Measurements from ENCODE around the gene TALDO1. TPM values are rescaled to one million over a fixed set of nuclear protein-coding genes. Genes with fewer than 3 reads are reported as not detected.

The TALDO1 gene
- total and polyA plus RNA-seq, 2 donors (not counting 3 experiments of a cell fraction or from before 2014, with no cell fraction given), result 211 to 294 TPM

GRCh38 chr11:809287-810039 is 62.2 kb downstream of the TALDO1 start, which contains the start of gene RPLP2:
Gene RPLP2 (plus strand): TSS chr11:809967. CDS start chr11:810235, 268 bp downstream.
- Histone ChIP-seq H4K20me1 (replicated peaks; ENCODE audit: control insufficient read depth, extremely low read depth, insufficient read depth, low read length) (no peaks in the 10 kb centered on the region), H3K9me1 (replicated peaks; ENCODE audit: control insufficient read depth, extremely low read depth, insufficient read depth, low read length) (no peaks in the 10 kb centered on the region), H3K79me2 (ENCODE audit: control insufficient read depth, insufficient read depth, low read length) (peaks cover 41% of the 10 kb centered on the region), H3K36me3 (ENCODE audit: control insufficient read depth in 2 of 2, extremely low read depth in 1 of 2, insufficient read depth in 2 of 2, low read length in 2 of 2) (peaks cover 5 to 25% of the 10 kb centered on the region in 2 experiments), H3K9me3 (replicated peaks; ENCODE audit: control insufficient read depth, insufficient read depth, low read length) (no peaks in the 10 kb centered on the region), H3K27me3 (ENCODE audit: control insufficient read depth in 2 of 2, insufficient read depth in 2 of 2, low read length in 2 of 2) (no peaks in the 10 kb centered on the region), H3K4me1 (ENCODE audit: control insufficient read depth, extremely low read depth, insufficient read depth, low read length) (peaks cover 26% of the 10 kb centered on the region), H3K4me3 (replicated peaks in 1 of 3; ENCODE audit: insufficient read depth in 1 of 3, low read depth in 1 of 3, low read length in 3 of 3) (peak within 1 kb of the TSS; percentile 77 to 90 (median 80)), H3K4me2 (ENCODE audit: insufficient read depth, low read length) (peak within 1 kb of the TSS; percentile 96), H2AFZ (ENCODE audit: low read depth, low read length) (peak within 1 kb of the TSS; percentile 77), H3K27ac (ENCODE audit: insufficient read depth, low read depth, low read length) (peak within 1 kb of the TSS; percentile 97), H3K9ac (replicated peaks; ENCODE audit: extremely low read depth, insufficient read depth, low read length) (peak within 1 kb of the TSS; percentile 97)
- intact Hi-C loops (cut with micrococcal nuclease), result loop anchor here (1.0 kb wide), 3 partner anchors 10 to 35 kb away; no protein-coding TSS in a partner anchor
- FAIRE-seq (peak; percentile 98), DNase-seq (ENCODE audit: low read depth, low spot score) (peak; percentile 96)
- ChIA-PET CTCF (interaction anchor here (1.0 to 1.2 kb wide), 3 partner anchors 10 to 26 kb away, joined by 3 to 6 read pairs (median 4); partner anchors contain the start of genes PNPLA2 and SLC25A22), POLR2A (interaction anchor here (0.9 to 1.8 kb wide), 4 partner anchors 10 to 34 kb away, joined by 3 to 23 read pairs (median 6); partner anchors contain the start of genes PNPLA2 and TSPAN4)
- TF ChIP-seq, protein P1, sequence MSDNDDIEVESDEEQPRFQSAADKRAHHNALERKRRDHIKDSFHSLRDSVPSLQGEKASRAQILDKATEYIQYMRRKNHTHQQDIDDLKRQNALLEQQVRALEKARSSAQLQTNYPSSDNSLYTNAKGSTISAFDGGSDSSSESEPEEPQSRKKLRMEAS (IDR thresholded peaks at IDR 0.05; ENCODE audit: insufficient read depth, insufficient read length), result peak; percentile 30
- no peak for TF ChIP-seq EZH2 (IDR thresholded peaks at IDR 0.05; ENCODE audit: borderline replicate concordance, low read depth, low read length, severe bottlenecking)
- peak; percentile 65 for TF ChIP-seq JUN (IDR thresholded peaks at IDR 0.05; ENCODE audit: borderline replicate concordance, insufficient read depth, insufficient read length, low read depth)
- TF ChIP-seq GATA2 (IDR thresholded peaks at IDR 0.05; ENCODE audit: insufficient read depth, insufficient read length, low read depth, low read length), result no peak
- TF ChIP-seq FOS (IDR thresholded peaks at IDR 0.05; ENCODE audit: borderline replicate concordance, insufficient read depth, low read length), result no peak
- peak; percentile 96 for TF ChIP-seq POLR2AphosphoS5 (IDR thresholded peaks at IDR 0.05; ENCODE audit: insufficient read depth, low read depth, low read length)
- peak; percentile 92 for TF ChIP-seq POLR2A (IDR thresholded peaks at IDR 0.05; ENCODE audit: low read depth, low read length)
- no peak for TF ChIP-seq CTCF (IDR thresholded peaks at IDR 0.05; ENCODE audit: extremely low read depth in 1 of 2, insufficient read depth in 1 of 2, low read depth in 1 of 2, low read length in 2 of 2)
- peak; percentile 66 for TF ChIP-seq MYC (IDR thresholded peaks at IDR 0.05; ENCODE audit: low read depth, low read length)
- dilution Hi-C loops (cut with MboI; ENCODE audit: extremely low pct_ligation_motif_present, low sequenced_read_pairs), result no loop called here
- BruUV-seq (replicated peaks), result no TSS peak

Data from endothelial cell of umbilical vein (primary cell).